HG03469 (cell line): ENCODE data around the gene PIWIL4.
"Not testable (repeated sequence)": the region's sequence is repeated elsewhere in the genome, so short reads cannot be mapped to it uniquely, and the experiment has no call there.

Experiments used
- ATAC-seq: cut with Tn5 transposase; IDR thresholded peaks from one replicate; pipeline ENCODE4 v1.9.1; 2021; ENCODE audit warnings: mild to moderate bottlenecking, moderate library complexity, moderate number of reproducible peaks; ENCODE audit not compliant: unreplicated experiment

PIWIL4 gene

GRCh38 chr11:94546886-94547285 lies 20.3 kb upstream of the PIWIL4 start:
- ATAC-seq: no peak

DNA sequence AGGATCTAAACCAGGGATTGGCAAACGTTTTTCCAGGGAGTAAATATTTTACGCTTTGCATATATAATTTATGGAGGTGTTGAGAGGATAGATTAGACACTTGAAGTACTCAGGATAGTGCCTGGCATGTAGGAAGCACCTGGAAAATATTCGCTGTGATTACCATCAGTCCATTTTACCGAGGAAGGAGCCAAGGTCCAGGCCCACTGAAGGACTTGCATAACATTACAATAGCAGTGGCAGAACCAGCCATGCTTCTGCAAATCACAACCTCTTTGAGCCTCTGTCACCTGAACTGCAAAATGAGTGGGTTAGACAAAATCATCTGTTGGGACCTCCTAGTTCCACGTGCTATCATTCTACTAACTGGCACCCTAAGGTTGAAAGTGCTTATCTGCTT lies 18.0 kb upstream of the PIWIL4 start:
- no peak for ATAC-seq

- ATAC-seq: no peak
These were observed 16.7 kb upstream of the PIWIL4 start for GRCh38 chr11:94550513-94550912.

- ATAC-seq: no peak
These were observed 13.2 kb upstream of the PIWIL4 start for GRCh38 chr11:94553938-94554337.

DNA sequence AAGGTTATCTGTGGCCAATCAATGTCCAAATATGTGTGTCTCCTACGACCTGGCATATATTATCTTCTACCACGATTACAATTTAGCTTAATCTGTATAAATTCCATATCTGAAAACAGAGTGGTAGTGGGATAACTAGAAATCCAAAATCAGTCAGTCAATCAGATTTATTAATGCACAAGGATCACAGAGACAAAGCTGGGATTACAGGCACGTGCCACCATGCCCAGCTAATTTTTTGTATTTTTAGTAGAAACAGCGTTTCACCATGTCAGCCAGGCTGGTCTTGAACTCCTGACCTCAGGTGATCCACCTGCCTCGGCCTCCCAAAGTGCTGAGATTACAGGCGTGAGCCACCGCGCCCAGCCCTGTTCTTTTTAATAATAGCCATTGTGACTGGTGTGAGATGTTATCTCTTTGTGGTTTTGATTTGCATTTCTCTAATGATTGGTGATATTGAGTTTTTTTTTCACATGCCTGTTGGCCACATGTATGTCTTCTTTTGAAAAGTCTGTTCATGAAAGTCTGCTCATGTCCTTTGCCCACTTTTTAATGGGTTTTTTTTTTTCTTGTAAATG lies 11.3 kb upstream of the PIWIL4 start:
- ATAC-seq: not testable (repeated sequence)

- no peak for ATAC-seq
These were observed 9.7 kb upstream of the PIWIL4 start for GRCh38 chr11:94557421-94557820.

GRCh38 chr11:94557992-94558391 lies 9.2 kb upstream of the PIWIL4 start:
- ATAC-seq: no peak

DNA sequence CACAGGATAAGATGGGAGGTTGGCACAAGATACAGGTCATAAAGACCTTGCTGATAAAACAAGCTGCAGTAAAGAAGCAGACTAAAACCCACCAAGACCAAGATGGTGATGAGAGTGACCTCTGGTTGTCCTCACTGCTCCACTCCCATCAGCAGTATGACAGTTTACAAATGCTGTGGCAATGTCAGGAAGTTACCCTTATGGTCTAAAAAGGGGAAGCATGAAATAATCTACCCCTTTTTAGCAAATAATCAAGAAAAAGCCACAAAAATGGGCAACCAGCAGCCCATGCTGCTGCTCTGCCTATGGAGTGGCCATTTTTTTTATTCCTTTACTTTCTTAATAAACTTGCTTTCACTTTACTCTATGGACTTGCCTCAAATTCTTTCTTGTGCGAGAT lies 8.7 kb upstream of the PIWIL4 start:
- ATAC-seq: no peak

- ATAC-seq: no peak
These were observed 8.2 kb upstream of the PIWIL4 start for GRCh38 chr11:94558932-94559331.

DNA sequence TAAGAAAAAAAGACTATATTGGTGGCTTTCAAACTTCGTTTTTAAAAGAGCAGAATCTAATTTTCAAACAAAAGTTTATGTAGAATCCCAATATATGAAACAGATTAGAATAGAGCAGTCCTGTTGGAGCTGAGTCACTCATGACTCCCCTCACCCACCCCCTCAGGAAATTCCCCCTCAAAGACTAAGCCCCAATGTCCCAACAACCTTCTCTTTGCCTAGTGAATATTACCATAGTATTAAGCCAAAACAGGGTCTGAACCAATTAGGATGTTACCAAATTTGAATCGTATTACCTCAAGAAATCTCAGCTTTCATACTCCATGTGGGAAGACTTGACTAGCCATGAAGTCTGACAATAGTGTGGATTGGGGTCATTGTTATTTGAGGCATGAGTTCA lies 7.8 kb upstream of the PIWIL4 start:
- ATAC-seq: no peak

DNA sequence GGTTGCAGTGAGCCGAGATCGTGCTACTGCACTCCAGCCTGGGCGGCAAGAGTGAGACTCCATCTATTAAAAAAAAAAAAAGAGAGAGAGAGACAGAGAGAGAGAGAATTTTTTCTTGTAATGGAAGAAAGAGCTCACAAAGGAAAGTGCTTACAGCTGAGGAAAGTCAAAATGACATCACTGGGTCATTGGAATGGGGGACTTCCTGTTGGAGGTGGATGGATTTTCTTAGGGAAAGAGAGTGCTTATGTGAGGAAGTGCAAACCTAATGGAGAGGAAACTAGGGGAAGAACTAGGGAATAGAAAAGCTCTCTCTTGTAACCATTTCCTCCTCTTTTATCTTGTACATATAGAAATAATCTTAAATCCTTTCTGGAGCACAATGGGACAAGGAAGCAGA lies 6.3 kb upstream of the PIWIL4 start:
- no peak for ATAC-seq

GRCh38 chr11:94563176-94563847 lies 3.9 kb upstream of the PIWIL4 start:
- no peak for ATAC-seq

- no peak for ATAC-seq
These were observed 3.2 kb upstream of the PIWIL4 start for GRCh38 chr11:94563848-94564467.

DNA sequence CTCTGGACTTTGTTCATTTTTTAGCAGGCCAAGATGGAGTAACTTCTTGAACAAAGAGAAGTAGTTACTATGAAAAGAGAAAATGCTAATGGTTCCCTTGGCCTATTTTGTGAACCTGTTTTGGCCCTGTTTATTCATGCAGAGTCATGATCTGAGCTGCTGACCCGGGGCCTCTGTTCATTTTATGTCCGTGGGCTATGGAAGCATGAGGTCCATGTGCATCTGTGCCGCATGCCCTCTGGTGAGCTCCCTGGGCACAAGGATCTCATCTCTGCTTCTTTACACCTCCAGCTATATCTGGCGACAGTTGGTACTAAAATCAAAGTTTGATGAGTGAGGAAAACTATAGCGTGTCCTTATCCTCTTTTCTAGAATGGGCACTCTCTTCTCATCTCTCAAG lies 1.0 kb downstream of the PIWIL4 start:
- ATAC-seq: no peak

- ATAC-seq: no peak
These were observed 1.5 kb downstream of the PIWIL4 start for GRCh38 chr11:94568717-94569116.

DNA sequence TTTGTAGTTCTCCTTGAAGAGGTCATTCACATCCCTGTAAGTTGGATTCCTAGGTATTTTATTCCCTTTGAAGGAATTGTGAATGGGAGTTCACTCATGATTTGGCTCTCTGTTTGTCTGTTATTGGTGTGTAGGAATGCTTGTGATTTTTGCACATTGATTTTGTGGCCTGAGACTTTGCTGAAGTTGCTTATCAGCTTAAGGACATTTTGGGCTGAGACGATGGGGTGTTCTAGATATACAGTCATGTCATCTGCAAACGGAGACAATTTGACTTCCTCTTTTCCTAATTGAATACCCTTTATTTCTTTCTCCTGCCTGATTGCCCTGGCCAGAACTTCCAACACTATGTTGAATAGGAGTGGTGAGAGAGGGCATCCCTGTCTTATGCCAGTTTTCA lies 5.8 kb downstream of the PIWIL4 start:
- ATAC-seq: not testable (repeated sequence)

- ATAC-seq: no peak
These were observed 7.2 kb downstream of the PIWIL4 start for GRCh38 chr11:94574193-94574961.

- ATAC-seq: no peak
These were observed 9.1 kb downstream of the PIWIL4 start for GRCh38 chr11:94576306-94576705.

GRCh38 chr11:94577841-94578240 lies 10.7 kb downstream of the PIWIL4 start:
- ATAC-seq: no peak

GRCh38 chr11:94581926-94582325 lies 14.8 kb downstream of the PIWIL4 start:
- ATAC-seq: peak; percentile 55

- ATAC-seq: no peak
These were observed 16.2 kb downstream of the PIWIL4 start for GRCh38 chr11:94583213-94583865.
